ENCODE measurements around the gene DRC7.

Gene DRC7

GRCh38 chr16:57694725-57695679 lies at the start of gene DRC7:
DRC7 (plus strand) TSS chr16:57694806; CDS start chr16:57697950, 3,144 bp downstream.
- DNase-seq: peak; percentile 13 to 34

DNA sequence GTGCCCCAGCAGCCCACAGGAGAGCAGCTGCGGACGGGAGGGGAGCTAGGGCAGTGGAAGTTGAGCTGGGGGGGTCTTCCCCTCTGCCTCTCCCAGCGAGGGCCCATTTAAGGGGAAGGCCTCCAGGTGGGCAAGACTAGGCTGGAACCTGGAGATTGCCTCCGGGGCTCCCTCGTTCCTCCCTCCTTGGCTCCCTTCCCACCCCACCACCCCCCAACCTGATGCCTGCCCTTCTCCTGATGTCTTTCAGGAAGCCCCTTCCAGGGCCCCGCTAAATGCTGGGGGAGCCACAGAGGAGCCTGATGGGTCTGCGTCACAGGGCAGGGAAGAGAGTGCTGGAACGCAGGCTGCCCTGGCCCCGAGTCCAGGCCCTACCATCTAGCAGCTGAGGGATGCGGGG lies 49.4 kb upstream of the DRC7 start:
- no peak for DNase-seq

- peak in 1 of 2 experiments; percentile 5 for DNase-seq
These were observed 48.8 kb upstream of the DRC7 start for GRCh38 chr16:57645691-57646387.

- peak in 1 of 2 experiments; percentile 10 for DNase-seq
These were observed 48.1 kb upstream of the DRC7 start for GRCh38 chr16:57646388-57647039.

DNA sequence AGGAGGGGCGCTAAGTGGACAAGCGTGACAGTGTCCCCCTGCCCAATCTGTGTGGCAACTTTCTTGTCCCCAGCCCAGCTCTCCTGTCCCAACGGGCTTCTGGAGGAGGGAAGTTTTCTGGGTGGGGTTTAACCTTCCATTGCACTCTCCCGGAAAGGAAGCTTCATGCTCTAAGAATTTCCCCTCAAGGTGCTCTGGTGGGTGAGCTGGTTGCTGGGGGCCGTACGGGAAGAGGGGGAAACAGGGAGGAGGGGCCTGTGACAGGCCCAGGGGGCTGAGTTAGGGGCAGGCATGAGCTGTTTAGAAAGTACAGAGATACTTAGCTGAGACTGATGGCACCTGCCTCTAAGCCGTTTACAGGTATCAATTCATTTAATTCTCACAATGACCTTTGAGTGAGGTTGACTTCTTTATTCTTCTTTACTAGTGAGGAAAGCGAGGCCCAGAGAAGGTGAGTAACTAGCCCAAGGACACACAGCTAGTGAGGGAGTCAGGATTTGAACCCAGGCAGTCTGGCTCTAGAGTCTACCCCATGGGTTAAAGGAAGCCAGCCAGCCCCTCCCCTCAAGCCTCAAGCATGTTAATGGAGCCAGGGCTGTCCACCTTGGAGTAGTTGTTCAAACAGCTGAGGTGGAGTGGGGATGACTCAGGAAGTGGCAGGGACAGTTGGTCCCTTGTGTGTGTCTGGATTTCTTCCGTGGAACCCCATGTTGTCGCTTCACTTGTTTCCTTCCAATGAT lies 47.3 kb upstream of the DRC7 start:
- DNase-seq: no peak

DNA sequence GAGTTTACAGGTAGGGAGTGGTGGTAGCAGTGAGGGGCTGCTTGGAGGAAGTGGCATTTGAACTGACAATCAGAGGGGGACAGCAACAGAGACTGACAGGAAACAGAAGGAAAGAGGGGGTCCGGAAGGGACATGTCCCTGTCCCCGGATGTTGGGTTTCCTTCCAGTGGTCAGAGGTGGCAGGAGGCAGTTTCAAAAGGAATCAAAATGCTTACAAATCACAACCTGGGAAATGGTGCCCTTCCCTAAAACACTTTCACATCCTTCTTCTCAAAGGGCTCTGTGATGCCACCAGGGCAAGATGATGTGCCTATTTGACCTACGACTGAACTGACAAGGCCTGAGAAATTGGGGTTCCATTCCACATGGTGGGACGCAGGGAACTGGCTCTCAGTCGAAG lies 46.5 kb upstream of the DRC7 start:
- DNase-seq: no peak

DNA sequence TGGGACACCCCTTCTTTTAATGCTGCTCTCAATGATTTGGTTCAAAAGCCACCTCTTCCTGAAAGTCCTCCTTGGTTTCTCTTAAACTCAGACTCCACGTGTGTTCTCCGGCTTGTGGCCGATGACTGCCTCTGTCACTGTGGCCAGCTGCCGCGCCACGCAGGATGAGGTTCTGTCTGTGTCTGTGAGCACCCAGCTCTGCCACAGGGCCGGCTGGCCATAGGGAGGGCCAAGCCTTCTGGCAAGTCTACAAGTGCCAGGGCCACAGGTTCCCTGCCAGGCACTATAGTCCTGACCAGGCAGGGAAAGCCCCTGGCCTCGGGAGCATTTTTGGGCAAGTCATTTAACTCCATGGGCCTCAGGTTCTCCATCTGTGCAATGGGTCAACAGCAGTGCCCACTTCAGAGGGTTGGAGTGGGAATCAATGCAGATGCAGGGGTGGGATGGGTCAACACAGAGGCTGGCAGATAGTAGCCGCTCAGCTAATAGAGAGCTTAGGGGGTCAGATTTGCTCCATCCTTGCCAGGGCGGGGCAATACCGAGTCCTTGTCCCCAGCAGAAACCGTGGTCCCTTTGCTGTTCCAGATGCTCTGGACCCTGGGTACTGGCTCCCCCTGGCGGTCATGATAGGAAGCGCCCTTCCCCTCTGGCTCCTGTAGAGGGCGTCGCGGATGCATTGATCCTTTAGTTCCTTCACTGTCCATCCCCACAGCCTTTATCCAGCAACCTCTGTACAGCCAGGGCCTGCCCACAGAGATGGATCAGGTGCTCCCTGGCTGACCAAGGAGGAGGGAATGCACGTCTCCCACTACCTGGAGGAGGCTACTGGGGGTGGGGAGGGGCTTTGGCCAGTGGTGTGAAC lies 45.8 kb upstream of the DRC7 start:
- DNase-seq: peak in 1 of 2 experiments; percentile 62

DNA sequence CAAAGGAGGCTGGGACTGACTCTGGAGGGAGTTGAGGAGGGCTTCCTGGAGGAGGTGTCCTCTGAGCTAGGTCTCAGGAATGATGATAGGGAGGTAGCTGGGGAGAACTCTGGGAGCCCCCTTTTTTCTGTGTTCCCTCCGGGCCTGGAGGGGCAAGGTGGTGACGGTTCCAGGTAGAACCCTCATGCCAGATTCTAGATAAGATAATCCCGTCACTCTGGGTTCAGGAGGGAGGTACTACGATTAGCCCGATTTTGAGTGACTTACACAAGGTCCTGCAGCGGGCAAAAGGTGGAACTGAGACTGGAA lies 45.2 kb upstream of the DRC7 start:
- DNase-seq: no peak

- DNase-seq: no peak
These were observed 44.8 kb upstream of the DRC7 start for GRCh38 chr16:57649846-57650245.

GRCh38 chr16:57651344-57652333 lies 43.0 kb upstream of the DRC7 start:
- no peak for DNase-seq

DNA sequence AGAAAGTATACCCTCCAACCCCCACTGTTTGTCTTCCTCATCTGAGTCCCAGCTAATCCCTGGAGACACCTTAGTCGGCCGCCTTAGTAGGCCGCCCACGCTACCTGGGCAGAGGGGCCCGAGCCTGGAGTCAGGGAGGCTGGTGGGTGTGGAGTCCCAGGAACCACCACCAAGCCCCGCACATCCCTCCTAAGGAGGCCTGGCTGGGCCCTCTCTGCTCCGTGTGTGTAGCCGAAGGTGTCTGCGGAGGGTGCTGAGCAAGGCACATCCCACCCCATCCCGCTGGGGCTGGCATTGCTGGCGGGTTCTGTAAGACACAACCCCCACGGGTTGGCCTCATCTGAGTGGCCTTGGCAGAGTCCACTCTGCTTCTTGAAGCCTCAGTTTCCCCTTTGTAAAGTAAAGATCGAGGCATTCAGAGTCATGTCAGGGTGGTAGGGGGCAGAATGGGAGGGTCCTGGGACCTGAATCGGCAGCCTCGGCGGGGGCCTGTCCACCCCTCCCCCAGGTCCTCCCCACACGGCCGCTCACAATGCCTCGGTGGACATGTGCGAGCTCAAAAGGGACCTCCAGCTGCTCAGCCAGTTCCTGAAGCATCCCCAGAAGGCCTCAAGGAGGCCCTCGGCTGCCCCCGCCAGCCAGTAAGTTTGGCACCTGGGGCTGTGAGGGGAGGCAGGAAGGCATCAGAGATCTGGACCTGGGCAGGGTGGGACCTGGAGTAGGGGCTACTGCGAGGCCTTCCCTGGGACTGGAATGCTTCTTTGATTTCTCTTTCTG lies 41.7 kb upstream of the DRC7 start:
- DNase-seq: no peak

- DNase-seq: no peak
These were observed 40.7 kb upstream of the DRC7 start for GRCh38 chr16:57653936-57654335.

DNA sequence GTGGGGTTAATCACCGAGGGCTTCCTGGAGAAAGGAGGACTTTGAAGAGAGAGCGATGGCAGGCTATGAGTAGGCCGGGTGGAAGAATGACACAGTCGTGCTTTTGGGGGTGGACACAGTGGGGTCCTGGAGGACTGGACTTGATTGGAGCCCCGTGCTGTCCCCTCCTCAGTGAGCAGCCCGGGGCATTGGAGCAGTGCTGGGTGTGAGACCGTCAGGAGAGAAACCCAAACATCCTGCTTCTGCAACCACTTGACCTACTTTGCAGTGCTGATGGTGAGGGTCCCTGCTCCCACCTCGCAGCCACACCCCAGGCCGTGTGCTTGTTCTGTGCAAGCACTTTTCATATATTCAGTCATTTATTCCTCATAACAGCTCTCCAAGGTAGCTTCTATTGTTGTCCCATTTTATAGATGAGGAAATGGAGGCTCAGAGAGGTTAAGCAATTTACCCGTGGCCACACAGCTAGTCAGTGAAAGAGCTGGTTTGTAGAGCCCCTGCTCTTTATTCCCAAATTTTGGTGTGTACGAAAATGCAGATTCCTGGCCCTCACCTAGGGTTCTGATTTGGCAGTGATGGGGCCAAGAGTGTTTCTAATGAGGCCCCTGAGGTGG lies 38.2 kb upstream of the DRC7 start:
- no peak for DNase-seq

GRCh38 chr16:57657228-57657627 lies 37.4 kb upstream of the DRC7 start:
- no peak for DNase-seq

DNA sequence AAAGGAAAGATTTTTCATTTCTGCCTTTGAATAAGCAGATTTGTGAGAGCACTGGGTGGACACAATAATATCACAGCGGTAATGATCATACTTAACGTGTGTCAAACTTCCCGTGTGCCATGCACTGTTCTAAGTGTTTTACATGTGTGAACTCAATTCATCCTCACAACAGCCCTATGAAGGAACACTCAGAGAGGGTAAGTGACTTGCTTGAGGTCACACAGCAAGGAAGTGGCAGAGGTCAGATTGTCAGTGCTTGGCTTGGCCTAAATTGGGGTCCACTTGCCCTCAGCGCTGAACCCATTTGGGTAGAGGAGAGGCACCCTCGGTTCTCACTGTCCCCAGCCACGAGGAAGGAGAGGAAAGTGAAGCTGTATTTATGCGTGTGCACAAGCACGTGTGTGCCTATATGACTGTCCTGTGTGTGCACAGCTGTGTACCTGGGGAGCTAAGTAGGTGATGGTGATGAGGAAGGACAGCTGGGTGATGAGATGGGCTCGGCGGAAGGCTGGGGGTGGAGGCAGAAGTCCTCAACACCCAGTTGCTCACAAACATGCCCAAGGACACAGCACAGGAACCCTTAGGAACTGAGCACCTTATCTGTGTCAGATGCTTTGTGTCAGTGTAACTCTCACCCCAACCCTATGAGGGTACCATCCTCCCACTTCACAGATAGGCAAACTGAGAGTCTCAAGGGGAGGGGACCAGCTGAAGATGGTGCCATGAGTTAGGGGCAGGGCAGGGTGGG lies 36.3 kb upstream of the DRC7 start:
- DNase-seq: no peak

GRCh38 chr16:57658878-57659674 lies 35.5 kb upstream of the DRC7 start:
- no peak for DNase-seq

DNA sequence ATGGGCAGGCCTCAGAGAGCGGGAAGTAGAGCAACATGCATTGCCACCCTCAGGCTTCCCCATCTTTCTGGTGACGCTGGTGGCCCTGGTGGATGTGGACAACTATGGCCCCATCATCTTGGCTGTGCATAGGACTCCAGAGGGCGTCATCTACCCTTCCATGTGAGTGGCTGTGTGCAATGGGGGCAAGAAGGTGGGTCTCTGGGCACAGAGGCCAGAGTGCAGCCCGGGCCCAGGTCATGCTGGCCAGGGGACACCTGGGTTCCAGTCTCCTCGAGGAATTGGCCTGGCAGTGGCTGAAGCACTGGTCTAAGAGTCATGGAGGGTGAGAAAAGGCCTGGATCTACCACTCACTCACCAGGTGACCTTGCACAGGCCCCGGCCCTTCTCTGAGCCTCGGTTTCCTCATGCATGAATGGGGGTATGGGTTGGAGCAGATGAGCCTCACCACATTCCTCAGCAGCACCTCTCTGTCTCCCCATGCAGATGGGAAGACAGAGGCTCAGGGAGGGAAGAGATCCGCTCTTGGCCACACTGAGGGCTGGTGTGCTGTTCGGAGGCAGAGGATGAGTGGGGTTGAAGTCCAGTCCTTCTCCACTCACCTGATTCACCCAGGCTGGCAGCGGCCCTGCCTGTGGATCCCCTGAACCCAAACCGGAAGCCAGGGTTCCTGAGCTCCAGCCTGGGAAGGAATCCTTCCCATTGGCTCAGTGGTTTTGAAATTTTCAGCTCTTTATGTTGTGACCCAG lies 33.7 kb upstream of the DRC7 start:
- DNase-seq: no peak

Data from SW 1271 (cell line).